CMK (cell line): ENCODE results near the gene RPP25L.

Experiments
- DNase-seq: peaks from one replicate; pipeline ENCODE4 v3.0.0-alpha.2; 2010; ENCODE audit warnings: low read depth

Gene RPP25L

DNA sequence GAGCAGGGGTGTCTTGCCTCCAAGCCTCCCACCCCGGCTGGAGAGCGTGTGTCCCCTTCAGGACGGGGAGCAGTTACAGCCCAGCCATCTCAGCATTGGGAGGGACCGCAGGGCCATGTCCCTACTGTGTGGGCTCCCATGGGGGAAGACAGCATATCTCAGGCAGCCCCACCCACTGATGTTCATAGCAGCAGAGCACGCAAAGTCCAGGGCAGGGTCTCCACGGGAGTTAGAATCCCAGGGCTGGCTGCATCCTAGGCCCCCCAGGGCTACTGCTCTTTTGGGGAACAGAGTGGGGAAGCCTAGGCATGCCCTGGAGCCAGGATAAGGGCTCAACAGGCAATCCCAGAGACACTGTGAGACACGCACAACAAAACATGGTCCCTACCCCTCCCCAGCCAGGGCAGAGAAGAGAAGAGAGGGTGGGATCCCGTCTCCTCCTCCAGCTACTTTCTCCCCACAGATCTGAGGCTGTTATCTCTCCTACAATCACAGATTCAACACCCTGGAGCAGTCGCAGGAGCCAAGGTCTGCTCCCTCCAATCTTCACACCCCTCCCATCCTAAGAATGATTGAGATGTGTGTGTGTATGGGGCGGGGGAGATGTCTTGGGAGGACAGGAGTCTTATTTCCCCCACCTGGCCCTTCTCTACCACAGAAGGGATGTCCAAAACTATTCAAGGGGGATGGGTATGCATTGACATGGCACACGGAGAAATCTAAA is 25.8 kb downstream of the RPP25L start:
- no peak for DNase-seq

DNA sequence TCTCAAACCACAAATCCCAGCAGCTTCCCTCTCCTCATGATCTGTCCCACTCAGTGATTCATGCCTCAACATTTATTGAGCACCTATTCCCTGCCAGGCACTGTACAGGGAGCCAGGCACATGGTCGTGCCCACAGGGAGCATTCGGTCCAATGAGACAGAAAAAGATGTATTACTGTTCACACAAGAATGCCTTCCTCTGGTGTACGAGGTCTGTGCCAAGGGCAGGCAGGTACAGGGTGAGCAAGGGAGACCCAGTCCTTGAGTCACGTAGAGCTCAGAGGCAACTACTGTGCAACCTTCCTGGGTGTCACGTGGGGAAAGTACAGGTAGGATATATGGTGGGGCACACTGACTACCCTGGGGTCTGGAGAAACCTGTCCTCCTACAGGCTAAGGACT is 26.9 kb downstream of the RPP25L start:
- no peak for DNase-seq

DNA sequence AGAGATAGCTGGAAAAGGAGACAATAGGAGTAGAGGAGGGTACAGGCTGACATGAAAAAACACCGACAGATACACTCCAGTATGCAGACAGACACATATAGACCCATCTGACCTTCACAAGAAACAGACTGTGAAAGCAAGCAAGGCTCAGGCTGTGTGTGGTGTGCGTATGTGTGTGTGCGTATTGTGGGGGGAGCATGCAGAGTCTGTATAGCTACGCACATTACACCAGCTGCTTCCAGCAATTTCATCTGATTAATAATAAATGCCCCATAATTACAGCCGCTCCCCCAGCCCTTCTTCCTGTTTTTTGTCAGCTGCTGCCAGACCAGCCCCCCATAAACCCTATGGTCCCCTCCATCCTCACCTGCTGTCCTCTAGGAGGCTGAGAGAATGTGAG is 29.1 kb downstream of the RPP25L start:
- DNase-seq = no peak

DNA sequence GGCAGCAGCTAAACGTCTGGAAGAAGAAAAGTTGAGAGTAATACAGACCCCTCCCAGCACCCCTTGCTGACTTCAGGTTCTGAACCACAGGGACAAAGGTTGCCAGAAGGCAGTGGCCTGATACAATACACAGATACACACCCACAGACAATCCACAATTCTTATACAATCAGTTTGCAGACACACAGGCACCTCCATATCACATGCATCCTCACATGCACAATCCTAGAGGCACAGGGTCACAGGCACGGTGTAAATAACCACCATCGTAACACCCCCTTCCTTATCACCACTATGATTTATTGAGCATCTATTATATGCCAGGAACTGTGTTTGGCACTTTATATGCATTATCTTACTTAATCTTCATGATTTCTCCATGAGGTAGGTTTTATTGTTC is 30.6 kb downstream of the RPP25L start:
- DNase-seq = no peak

DNA sequence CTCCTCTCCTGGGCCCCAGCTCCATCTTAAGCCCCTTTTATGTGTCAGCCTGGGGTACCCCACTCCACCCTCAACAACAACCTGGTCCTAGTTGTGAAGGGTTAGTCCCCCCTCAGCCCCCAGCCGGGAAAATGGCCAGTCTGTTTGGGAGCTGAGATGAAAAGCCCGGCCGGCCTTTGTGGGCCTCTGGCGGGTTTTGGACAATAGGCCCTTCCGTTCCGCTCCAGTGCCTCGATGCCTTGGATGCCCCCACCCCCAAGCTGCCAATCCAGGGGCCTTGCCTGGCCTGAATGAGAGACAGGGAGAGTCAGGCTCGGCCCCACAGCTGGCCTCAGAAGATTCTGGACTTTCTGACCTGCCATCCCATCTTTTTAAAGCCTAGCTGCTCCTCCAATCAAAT is 31.5 kb downstream of the RPP25L start:
- DNase-seq = no peak

DNA sequence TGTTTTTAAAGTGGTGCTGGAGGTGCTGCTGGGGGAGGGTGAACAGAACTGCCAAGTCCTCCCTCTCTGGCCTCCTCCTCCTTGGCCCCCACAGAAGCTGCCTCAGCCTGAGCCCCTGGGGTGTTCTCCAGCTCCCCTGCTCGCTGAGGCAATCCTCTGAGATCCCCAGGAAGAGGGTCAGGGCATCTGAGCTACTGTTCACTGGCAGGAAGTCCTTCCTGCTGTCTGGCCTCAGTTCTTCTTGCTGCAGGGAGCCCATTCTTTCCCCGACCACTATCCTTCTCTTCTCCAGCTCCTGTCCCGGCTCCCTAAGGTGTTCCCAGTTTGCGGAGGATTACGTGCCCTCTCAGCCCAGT is 32.1 kb downstream of the RPP25L start:
- DNase-seq = no peak

DNA sequence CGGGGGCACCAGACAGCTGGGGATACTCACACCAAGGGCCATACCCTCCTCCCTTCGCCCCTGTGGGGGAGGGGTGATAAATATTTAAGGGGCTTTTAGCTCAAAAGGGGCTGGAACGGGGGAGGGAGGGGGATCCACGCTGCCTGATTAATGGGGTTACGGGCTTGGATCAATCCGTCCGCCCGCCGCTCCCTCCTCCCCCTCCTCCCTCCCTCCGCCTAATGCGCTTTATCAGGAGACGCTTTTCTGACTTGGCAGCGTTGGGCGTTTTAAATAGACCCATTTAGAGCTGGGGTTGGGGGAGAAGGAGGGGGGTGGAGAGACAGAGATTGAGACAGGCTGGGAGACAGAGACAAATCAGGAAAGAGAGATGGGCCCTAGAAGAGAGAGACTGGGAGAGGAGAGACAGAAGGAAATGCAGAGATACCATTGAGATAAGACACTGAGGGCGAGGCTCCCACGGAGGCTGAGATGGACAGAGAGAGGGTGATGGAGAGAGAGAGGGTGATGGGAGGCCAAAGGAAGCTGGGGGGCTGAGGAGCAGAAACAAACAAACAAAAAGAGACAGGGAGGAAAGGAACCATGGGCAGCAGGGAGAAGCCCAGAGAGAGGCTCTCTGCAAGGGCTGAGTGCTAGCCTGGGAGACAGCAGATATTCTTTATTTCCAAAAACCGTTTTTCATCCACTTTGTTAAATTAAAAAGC is 32.6 kb downstream of the RPP25L start:
- DNase-seq = no peak

DNA sequence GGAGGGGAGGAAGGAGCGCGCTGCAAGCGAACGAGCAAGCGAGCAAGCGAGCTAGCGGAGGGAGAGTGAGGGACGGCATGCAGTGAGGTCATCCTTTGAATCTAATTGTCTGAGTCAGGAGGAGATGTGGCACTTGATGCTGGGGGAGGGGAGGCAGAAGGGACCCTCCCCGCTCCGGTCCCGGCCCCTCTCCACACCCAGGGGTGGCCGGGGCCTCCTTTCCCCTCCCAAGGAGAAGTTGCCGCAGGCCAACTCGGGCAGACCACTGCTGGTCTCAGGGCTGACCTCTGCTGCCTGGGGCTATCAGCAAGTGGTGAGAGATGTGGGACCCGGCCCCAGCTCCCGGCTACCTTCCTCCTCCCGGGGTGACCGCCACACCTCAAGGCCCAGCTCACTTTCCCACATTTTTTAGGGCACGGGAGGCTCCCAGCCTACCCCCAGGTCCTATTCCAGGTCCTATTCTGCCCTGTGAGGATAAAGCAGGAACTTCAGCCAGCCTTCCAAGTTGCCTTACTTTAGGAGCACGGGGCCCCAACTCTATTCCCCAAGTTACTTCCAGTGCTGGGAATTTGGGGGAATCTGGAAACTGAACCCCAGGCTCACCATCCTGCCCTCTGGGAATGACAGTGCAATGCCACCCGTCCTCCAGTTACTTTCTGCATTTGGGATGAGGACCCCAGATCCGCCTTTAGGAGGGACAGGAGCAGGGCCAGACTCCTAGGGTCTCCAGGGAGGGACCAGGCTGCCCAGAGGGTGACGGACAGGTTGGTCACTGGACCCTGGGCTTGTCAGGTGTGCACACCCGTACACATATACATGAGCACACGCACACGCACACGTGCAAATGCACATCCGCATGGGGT is 33.4 kb downstream of the RPP25L start:
- DNase-seq = no peak

DNA sequence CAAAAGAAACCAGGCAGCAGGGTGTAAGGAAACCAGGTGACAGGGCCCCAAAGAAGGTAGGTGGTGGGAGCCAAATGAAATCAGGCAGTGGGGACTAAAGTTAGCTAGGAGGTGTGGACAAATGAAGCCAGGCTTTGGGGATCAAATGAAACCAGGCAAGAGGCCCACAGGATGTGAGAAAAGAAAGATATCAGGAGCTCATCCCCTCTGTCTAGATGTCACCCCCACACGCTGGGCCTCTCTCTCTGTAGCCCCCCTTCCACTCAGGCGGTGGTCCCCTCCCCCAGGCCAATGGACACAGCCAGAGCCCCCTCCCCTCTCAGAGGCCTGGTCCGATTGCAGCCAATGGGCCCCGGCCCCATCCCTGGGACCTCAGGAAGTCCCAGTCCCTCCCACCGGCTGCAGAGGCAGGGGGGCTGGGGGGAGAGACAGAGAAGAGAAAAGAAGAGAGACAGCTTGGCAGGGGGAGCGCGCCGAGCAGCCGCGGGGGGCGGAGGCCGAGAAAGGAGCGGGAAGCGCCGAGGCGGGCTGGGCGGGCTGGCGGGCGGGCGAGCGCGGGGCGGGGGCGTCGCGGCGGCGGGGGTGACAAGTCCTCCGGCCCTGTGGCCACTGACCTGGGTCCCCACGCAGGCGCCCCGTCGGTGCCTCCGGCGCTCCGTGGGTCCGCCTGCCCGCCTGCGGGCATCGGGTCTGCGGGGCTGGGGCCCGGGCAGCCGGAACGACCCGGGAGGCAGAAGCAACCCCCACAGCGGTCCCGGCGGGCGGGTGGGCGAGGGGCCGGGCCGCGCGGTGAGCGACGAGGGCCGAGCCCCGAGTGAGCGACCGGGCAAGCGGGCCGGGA is 34.3 kb downstream of the RPP25L start:
- no peak for DNase-seq

DNA sequence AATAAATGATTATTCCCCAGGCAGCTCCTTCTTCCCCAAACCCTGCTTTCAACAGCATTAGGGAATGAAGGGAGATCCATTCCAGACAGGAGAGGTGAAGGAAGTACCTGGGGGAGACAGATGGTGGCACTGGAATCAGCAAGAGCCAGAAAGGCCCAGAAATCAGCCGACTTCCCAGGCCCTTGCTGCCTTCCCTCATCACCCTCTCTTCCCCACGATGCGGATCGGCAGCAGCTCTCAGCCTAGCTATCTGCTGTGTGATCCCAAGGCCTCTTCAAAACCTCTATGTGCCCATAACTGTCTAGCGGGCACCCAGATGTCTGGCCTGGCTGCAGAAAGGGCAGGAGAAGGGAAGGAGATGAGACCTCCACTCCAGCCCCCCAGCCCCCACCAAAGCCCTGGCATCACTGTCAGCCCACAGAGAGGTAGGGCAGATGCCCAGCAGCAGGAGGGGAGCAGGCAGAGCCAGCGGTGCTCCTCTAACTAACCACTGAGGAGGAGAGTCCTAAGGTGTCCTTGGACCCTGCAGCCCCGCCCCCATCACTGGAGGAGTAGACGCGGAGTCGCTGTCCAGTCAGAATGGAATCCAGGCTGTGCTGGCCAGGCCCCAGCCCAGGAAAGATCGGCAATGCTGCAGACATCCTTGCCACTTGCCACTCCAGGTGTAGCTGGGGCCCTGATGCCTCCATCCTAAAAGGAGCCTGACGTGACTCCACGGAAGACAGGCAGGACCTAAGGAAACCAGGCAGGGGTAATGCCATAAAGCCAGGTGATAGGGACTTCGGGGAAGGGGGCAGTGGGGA is 35.1 kb downstream of the RPP25L start:
- DNase-seq = no peak

DNA sequence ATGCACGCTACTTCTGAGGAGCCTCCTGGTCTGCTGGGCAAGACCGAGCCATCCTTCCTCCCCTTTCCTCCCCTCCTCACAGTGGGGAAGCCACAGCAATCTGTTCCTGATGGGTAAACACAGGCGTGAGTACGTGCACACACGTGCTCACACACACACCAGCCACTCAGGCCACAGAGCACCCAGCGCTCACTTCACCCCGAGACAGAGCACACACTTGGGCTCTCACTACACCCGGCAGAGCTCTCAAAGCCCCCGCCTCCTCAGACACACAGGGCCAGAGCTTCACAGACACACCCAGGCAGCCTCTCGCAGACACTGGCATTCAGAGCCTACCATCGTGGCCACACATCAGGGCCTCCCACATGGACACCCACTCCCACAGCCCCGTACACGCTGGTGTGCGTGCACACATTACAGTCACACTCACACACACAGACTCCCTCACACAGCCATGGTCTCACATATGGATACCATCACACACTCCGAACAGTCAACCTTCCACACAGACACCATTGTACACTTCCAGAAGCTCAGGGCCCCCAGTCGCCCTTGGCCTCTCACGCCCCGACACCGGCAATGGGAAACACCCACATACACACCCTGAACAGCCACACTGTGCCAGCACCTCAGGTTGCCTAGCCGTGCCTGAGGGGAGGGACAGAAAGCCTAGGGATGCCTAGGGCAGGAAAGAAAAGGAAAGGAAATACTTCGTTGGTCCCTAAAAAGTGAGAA is 35.9 kb downstream of the RPP25L start:
- DNase-seq = no peak

DNA sequence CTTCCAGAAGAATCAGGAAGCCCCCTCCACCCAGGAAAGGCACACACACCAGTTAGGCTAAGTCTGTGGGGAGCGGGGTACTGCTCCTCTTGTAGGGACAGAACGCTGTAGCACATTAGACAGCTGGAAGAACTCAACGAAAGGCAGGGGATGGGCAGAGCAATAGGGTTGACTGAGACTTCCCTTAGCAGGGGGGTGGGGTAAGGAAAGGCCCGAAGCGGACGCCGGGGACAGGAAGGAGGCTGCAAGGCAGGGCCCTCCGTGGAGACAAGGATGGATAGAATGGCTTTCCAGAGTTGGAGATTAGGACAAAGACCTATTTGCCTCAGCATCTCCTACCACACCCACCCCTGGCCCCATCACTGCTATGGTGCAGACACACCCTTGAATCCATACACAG is 36.7 kb downstream of the RPP25L start:
- no peak for DNase-seq

DNA sequence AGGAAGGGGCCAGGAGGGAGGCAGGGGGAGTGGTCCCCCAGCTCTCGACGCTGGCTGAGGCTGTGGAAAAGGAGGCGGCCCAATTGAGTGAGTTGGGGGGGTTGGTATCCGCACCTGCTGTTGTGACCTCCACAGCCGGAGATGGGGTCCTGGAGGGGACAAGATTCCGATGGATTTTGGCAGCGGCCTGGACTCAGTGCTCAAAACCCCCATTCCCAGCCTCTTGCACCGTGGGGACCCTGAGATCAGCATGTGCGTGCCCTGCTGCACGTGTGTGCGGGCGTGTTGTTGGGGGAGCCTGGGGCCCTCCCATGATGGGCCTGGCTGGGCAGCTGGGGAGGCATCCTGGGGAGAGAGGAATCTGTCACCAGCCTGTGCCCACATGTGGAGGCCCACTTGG is 37.3 kb downstream of the RPP25L start:
- no peak for DNase-seq

DNA sequence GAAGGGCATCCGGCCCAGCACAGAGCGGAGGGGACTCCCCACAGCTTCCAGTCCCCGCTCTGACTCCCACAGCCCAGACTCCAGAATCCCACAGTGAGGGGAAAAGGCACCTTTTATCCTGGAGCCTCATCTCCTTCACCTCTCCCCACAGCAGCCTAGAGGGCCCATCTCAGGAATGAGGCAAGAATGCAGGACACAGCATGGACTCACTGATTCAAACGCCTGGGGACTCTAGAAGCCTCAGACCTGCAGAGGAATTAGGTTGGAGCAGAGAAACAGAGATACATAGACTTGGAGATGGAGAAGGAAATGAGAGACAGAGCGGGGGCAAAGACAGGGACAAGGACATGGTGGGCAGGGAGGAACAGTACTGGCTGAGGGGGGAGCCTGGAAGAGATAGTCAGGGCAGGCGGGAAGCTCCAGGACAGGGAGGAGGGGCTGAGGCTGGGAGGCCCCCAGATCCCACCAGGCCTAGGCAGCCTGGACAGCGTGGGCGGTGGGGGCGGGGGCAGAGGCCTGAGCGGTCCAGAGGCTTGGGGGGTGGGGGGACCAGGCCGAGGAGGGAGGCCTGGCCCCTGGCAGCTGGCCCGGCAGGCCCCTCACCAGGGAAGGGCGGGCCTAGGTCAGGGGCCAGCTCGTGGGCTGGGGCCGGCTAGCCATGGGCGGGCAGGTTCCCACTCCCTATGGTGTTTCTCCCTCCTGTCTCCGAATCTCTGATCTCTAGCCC is 38.1 kb downstream of the RPP25L start:
- DNase-seq = no peak

DNA sequence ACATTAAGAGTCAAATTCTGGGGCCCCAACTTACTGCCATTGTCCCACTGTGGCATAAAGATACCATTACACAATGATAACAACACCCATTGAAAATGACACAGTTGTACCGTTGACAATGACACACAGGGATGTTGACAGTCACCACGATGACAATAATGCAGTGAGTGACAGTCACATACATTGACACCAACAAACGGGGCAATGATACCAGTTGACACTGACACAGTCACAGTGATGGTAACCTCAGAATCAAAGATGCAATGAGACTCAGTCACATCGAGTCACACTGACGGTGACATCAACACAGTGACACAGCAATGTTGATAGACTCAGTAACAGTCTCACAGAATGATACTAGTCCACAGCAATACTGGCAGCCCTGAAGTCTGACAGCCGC is 39.3 kb downstream of the RPP25L start:
- DNase-seq = no peak

DNA sequence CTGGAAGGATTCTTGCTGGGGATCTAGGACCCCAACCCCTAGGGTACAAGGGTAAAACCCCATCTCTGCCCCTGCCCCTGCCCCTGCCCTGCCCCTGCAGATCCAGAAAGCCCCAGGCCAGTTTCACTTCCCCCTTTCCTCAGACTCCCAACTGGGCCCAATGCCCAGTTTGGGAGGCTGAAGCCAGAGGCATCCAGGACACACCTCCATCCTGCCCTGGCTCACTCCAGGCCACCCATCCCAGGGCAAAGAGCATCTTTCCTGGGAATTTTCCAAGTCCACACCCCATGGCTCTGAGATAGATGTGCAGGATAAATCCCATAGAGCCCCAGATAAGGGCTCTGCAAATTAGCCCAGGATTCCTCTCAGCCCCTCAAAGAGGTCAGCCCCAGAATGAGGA is 39.8 kb downstream of the RPP25L start:
- no peak for DNase-seq

DNA sequence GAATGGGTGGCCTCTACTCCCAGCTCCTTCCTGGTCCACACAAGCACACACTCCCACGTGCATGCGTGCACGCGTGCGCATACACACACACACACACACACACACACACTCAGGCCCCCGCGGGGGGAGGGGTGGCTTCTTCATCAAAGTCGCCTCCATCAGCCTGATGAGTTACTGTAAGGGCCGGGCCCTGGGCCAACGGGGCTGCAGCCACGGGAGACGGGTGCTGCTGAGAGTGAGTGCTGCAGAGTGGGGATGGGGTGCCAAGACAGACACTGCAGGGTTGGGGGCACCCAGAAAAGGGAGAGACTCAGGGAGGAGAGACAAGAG is 40.5 kb downstream of the RPP25L start:
- no peak for DNase-seq

DNA sequence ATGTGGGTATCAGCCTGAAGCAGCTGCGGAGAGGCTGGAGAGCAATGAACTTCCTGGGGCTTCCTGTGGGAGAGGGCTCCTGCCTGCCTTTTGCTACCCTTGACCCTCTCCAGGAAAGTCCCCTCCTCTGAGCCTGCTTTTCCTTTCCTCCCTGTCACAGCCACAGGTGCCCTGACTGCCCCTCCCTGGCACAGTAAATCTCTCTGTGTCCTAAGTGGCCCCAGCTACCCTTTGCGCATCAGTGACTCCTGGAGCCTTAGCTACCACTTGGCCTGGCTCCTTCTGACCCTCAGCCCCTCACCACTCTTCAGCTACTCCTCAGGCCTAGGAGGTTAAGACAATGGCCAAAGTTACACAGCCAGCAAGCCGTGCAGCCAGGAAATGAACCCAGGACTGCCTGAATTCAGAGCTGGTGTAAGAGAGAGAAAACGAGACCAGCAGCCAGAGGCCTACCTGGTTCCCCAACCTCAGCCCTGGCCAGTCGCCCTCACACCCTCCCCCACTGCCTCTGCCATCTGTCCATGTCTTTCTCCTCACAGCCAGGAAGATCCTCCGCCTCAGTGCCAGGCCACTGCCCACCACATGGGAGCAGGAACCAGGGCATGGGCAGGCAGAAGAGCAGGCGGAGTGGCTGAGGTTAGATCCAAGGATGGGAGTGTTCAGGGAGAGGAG is 41.0 kb downstream of the RPP25L start:
- no peak for DNase-seq

DNA sequence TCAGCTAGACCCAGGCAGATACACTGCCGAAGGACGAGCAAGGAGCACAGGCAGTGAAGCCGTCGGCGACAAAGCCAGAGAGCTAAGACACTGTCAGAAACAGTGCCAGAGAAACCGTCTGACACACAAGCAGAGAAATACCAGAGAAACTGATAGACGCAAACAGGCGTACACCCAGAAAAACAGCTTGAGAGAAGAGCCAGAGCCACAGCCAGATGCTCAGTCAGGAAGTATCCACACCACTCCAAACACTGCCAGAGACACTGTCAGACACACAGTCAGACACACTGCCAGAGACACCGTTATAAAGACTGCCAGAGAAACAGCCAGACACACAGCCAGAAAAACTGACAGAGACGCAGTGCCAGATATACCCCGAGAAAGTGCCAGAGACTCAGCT is 41.5 kb downstream of the RPP25L start:
- no peak for DNase-seq

DNA sequence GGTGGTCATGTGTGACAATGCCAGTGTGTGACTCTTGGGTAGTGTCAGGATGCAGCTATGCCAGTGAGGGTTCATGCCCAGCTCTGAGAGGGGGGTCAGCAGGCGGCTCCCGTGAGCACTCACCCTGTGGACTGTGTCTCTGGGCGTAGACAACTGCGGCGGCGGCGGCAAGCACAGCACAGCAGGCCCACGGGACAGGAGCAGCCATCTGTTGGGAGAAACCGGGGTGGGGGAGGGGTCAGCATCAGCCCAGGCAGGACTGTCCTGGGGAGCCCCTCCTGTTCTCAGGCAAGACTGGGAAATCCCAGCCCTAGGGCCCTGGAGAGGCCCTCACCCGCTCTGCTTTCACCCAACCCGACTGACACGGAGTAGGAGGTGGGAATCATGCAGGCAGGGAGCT is 43.1 kb downstream of the RPP25L start:
- DNase-seq = no peak
